HG03342 (cell line): ENCODE measurements around the gene RFTN1.

Experiments used
- ATAC-seq: cut with Tn5 transposase; IDR thresholded peaks from one replicate; pipeline ENCODE4 v1.9.1; 2021; ENCODE audit warnings: mild to moderate bottlenecking, moderate library complexity; ENCODE audit not compliant: unreplicated experiment

The RFTN1 gene

DNA sequence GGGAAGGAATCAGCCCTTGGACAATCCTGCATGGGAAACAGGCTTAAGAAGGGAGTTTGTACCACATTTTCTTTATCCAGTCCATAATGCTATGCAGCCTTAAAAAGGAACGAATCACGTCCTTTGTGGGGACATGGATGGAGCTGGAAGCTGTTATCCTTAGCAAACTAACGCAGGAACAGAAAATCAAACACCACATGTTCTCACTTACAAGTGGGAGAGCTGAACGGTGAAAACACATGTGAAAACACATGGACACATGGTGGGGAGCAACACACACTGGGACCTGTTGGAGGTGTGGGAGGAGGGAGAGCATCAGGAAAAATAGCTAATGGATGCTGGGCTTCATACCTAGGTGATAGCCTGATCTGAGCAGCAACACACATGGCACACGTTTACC is 178.2 kb downstream of the RFTN1 start:
- ATAC-seq, result no peak

DNA sequence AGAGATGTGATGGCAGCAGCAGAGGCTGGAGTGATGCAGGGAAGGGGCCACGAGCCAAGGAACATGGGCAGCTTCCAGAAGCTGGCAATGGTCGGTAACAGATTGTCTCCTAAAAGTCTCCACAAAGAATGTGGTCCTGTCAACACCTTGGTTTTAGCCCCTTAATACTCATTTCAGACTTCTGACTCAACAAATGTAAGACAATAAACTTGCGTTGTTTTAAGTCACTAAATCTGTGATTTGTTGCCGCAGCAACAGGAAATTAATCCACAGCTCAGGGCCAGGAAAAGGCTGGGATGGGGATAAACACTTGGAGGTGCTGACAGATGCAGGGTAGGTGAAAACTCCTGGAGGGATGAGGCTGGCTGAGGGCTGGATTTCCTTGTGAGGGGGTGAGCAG is 178.6 kb downstream of the RFTN1 start:
- ATAC-seq, result no peak

DNA sequence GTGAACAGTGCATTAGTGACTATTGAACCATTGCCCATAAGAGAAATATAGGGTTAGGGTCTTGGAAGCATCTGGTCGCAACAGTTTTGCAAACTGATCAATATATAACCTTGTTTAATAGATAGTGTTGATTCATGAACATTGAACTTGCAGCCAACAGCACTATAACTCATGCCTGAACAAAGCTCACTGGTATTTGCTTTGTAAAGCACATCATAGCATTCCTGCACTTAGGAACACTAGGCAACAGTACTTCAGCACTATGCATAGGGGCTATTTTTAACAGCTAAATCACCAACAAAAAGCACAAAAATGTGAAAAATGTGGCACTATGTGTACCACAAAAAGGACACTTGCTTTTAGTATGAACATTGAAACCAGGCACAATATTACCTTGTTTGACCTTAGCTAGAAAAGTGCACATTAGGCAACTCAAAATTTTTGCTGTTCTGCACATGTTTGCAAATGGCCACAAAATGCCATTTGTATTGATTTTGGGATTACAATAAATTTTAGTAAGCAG is 180.5 kb downstream of the RFTN1 start:
- ATAC-seq, result no peak

DNA sequence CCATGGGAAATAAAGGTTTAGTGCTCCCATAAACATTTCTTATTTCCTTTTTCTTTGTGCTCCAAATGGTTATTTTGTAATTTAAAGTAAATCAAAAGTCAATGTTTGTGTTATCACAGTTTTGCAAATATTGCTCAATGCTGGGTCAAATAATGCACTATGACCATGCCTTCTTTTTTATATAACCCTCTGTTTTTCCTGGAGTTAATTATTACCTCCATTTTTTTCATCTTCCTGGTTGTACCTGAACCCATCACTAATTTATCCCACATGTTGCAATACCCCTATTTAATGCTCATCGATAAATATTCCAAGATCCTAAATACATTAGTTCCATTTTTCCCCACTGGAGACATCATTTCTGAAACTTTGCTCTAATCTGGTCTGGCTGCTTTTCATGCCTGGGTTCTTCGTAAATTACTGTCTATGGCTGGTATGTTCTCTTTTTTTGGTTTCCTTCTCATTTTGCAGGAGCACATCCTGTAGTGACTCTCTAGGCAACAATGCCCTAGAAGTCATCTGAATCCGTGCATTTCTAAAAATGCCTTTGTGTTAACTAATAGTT is 182.1 kb downstream of the RFTN1 start:
- ATAC-seq, result no peak

- no peak for ATAC-seq
These were observed 183.1 kb downstream of the RFTN1 start for GRCh38 chr3:16330351-16330750.

- no peak for ATAC-seq
These were observed 183.7 kb downstream of the RFTN1 start for GRCh38 chr3:16329826-16330129.

- ATAC-seq, result no peak
These were observed 184.3 kb downstream of the RFTN1 start for GRCh38 chr3:16329036-16329825.

- no peak for ATAC-seq
These were observed 185.4 kb downstream of the RFTN1 start for GRCh38 chr3:16328124-16328523.

DNA sequence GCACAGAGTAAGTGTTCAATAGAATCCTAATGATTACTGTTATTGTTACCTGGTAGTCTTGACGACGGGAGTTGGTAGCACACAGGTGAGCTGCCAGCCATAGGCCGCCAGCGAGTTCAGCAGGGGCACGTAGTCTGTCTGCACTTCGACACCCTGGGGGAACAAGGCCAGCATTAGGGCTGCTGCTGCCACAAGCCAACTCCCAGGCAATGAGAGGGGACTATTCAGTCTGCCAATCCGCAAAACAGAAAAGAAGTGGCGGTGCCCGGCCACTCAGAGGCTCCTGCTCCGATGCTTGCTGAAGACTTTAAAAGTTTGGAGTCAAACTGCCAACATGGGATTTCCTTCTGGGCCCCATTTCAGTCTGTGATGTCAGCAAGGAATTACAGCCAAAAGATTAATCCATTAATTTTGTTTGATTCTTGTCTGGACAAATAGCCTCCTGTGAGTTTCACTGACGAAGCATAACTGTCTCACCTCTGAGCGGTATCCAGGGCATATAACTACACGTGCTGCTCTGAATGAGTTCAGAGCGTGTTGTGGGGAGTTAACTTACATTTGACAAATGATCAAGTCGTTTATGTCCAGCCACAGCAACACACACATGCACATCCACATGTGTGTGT is 186.7 kb downstream of the RFTN1 start:
- ATAC-seq, result no peak

DNA sequence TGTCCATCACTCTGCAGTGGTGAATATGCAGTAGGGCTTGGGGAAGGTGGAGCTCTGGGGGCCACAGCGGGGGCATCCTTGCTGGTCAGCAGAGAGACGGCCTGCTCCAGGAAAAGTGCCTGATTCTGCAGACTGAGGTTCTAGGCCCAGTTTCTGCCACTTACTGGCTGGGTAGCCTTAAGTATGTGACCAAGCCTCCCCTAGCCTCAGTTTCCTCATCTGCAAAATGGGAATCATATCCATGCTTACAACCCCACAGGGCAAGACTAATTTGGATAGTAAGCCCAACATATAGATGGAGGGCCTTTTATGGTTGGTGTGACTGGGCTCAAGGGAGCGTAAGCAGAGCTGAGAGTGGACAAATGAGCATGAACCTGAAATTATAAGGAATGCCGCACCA is 187.6 kb downstream of the RFTN1 start:
- no peak for ATAC-seq

DNA sequence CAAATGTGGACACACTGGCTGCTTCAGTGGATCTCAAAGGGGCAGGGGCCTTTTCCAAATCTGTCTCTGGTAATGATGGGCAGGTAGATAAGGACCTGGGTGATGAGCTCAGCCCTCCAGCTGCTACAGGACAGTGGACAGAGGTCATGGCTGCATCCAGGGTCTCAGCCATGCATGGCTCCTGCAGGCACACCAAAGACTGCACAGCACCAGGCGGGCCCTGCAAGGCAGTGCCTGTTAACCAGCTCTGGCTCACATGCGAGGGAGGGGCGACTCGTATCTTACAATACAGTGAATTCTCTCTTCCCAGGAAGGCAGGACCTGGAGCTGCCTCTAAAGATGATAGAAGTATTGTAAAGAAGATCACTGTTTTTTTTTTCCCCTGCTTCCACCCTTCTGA is 189.8 kb downstream of the RFTN1 start:
- no peak for ATAC-seq

GRCh38 chr3:16322189-16322588 is 191.3 kb downstream of the RFTN1 start:
- ATAC-seq, result no peak

DNA sequence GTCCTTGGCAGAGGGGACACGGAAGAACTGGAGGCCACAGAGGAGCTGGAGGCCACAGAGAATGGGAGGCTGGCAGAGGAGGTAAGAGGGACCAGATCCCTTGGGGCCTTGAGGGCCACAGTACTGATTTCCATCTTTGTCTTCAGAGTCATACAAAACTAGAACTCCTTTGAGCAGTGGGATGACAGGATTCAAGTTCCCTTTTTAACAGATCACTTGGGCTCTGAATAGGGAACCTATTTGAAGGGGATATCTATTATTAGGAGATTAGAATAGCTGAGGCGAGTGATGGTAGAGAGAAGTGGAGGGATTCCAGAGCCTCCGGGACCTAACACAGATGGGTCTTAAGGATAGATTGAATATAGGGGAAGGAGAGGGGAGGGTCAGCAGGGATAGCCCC is 192.8 kb downstream of the RFTN1 start:
- ATAC-seq, result no peak

- no peak for ATAC-seq
These were observed 193.8 kb downstream of the RFTN1 start for GRCh38 chr3:16319723-16320122.

- no peak for ATAC-seq
These were observed 194.2 kb downstream of the RFTN1 start for GRCh38 chr3:16319307-16319706.

DNA sequence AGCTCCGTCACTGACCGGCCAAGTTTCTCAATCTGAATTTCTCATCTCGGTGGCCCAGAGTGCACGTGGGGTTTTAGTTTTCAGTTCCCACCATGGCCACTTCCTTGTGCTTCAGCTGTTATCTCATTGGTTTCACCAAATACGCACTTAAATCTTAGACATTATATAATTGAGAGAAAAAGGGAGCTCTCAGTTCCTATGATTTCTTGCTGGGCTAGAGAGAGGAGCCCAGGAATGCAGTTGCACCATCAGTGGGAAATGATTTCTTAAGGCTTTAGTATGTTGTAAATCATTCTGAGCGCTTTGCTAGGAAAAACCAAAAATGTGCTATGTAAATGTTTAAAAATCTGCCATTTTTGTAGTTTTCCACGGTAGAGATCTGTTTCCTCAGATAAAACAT is 195.3 kb downstream of the RFTN1 start:
- no peak for ATAC-seq

GRCh38 chr3:16317561-16317945 is 195.9 kb downstream of the RFTN1 start:
- ATAC-seq, result no peak

DNA sequence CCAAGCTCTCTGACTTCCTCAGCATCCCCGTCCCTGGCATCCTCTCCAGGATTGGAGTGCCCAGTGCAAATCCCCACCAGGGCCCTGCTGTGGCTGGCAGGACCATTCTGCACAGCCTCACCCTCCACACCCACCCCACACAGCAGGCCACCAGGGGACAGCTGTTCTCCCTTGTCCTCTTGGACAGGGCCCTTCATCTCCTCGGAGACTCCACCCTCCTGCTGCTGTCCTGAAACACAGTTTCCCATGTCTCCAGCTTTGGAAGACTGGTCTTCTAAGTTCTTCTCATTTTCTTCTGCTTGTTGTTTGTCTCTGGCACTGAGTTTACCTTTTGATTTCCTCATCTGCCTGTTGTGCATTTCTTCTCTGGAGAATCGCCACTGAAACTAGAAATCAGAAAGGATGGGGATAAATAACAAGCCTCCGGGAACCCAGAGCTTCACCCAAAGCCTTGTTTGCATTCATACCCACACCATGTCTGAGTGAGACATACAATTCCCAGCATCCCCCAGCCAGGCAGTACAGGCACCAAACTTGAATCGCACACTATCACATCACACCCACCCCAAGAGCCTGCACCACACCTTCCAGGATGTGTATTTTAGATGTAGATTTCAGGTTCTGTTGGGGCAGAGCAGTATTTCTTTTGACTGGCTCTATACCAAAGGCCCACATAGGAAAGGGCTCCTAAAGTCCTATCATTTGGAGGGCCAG is 196.5 kb downstream of the RFTN1 start:
- no peak for ATAC-seq

GRCh38 chr3:16316396-16316795 is 197.1 kb downstream of the RFTN1 start:
- no peak for ATAC-seq

- ATAC-seq, result no peak
These were observed 197.9 kb downstream of the RFTN1 start for GRCh38 chr3:16315623-16316022.

GRCh38 chr3:16313886-16314645 is 199.4 kb downstream of the RFTN1 start:
- ATAC-seq, result no peak
